Measurements from ENCODE around the gene BEST2.

Gene BEST2

DNA sequence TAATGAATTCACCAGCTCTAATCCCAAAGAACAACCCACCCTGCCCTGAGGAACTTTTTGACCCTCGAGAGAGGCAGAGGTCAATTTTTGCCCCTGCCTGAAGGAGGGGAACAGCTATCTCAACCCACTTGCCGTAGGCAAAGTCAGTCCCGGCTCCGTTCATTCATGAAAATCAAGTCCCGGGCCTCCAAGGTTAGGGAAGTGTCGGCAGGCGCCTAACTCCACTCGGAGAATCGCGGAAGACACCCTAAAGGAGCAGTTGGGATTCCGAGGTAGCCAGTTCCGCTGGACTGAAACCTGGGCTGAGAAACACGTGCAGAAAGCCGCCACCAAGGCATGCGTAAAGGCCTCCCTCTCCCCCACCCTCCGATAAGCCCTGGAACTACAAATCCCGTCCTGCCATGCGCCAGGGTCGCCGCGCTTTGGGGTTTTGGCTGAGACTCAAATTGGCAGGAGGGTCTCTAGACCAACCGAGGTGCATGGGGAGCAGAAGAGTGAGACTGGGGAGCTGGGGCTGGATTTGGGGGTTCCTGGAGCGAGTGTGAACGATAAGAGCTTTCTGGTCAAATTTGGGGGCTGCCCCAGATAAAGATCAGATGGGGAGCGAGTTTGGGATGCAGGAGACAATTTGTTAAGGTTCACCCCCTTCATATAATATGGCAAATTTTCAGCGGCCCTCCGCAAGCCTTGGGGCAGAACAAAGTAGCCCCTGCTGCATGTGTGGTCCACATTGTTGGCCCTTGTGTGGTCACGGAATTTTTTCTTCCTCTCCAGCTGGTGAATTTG, 27.8 kb upstream of the BEST2 start, which contains the start of gene TNPO2:
TNPO2 (minus strand) TSS at position 292 of the 786 bp plus-strand sequence. CDS start 2,955 bp downstream, outside the sequence.
- TF ChIP-seq, protein P1, sequence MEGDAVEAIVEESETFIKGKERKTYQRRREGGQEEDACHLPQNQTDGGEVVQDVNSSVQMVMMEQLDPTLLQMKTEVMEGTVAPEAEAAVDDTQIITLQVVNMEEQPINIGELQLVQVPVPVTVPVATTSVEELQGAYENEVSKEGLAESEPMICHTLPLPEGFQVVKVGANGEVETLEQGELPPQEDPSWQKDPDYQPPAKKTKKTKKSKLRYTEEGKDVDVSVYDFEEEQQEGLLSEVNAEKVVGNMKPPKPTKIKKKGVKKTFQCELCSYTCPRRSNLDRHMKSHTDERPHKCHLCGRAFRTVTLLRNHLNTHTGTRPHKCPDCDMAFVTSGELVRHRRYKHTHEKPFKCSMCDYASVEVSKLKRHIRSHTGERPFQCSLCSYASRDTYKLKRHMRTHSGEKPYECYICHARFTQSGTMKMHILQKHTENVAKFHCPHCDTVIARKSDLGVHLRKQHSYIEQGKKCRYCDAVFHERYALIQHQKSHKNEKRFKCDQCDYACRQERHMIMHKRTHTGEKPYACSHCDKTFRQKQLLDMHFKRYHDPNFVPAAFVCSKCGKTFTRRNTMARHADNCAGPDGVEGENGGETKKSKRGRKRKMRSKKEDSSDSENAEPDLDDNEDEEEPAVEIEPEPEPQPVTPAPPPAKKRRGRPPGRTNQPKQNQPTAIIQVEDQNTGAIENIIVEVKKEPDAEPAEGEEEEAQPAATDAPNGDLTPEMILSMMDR (IDR thresholded peaks at IDR 0.05): no peak

DNA sequence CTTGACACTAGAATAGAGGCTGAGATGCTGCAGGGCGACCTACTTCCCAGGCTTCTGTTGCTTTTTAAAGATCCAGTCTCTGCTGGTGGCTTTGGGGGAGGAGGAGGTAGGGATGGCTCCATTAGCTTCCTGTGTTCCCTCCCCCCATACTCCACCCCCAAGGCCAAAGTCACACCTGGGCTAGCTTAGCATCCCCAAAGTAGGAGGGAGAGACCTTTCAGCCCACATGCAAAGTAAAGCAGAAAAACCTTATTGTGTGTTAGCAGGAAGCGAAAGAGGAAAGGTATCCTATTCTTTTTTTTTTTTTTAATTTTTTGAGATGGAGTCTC, 24.6 kb upstream of the BEST2 start:
- TF ChIP-seq, protein P1 (IDR thresholded peaks at IDR 0.05): no peak

DNA sequence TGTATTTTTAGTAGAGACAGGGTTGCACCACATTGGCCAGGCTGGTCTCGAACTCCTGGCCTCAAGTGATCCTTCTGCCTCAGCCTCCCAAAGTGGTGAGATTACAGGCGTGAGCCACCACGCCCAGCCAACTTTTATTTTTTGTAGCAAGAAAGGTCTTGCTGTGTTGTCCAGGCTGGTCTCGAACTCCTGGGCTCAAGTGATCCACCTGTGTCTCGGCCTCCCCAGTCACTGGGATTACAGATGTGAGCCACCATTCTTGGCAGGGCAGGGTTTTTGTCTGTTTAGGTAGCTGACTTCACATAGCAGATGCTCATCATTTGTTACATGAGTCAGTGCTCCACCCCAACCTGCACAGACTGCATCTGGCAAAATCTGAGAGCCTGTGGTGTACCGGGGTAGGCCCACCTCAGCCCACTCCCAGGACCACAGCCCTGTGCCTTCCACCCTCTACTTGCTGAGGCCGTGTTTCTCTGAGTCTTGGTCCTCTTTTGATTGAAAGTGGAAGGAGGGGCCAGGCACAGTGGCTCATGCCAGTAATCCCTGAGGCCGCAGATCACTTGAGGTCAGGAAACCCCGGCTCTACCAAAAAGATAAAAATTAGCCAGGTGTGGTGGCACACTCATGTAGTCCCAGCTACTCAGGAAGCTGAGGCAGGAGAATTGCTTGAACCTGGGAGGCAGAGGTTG, 23.7 kb upstream of the BEST2 start:
- TF ChIP-seq, protein P1 (IDR thresholded peaks at IDR 0.05): no peak

DNA sequence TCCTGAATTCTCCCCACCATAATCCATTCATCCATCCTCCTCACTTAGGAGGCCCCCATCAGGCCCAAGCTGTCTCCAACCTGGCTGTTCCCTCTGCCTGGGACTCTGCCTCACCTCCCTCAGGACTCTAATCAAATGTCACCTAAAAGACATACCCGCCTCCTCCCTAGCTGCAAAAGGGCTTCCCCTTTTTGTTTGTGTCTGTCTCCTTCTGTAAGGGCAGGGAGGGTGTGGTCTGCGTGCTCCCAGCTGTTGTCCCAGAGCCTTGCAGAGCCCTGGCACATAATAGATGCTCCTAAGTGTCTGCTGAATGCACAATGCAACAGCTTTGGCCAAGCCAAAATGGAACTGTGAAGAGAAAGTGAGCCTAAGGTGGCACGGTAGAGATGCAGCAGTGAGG, 21.5 kb upstream of the BEST2 start:
- TF ChIP-seq, protein P1 (IDR thresholded peaks at IDR 0.05): no peak

DNA sequence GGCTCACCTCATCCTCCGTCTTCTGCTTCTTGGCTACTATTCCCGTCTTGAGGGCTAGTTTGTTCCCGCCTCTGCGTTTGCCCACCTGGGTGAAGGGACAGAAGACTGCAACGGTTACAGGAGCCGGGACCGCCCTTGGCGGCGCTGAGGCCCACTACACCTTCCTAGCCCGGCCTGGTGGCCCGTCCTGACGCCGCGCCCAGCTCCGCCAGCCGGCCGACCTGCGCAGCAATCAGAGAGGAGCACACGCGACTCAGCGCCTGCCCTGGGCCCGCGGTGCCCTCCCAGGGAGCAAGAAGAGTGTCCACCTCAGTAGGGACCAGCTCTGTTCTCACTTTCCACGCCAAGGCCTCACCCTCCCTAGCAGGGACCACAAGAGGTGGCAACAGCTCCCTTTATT, 20.3 kb upstream of the BEST2 start:
- TF ChIP-seq, protein P1 (IDR thresholded peaks at IDR 0.05): no peak

DNA sequence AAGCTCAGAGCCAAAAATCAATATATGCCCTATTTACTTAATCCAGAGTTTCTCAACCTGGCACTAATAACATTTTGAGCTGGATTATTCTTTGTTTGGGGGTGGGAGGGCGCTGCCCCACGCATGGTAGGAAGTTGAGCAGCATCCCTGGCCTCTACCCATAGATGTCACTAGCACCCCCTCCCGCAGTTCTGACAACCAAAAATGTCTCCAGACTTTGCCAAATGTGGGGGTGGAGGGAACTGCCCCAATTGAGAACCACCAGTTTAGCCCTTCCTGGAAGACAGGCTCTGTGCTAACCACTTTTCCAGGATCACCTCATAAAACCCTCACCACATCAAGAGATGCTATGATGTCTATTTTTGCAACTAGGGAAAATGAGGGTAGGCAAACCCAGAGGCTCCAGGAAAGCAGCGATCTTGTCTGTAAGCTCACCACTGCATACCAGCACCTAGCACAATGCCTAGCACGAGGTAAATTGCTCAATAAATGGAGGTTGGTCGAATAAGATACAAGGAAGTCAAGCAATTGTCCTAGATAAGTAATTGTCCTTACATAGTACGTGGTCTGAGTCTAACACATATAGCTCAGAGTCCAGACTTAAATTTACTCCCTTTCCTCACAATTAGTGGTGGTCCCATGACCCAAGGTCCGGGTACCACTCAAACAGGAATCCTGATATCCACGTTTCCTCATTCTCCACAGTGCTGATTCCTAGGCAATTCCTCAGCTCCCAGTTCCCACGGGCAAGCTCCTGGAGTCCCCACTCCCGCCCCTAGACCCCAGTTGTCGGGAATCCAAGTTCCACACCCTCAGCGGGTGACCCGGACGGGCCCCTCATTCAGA, 18.0 kb upstream of the BEST2 start:
- TF ChIP-seq, protein P1 (IDR thresholded peaks at IDR 0.05): peak; percentile 50; the same call in 1 of the 2 replicates
